ENCODE data around the gene ABCB9.
A peak's percentile ranks its signal among the peaks of the same experiment; 100 is the strongest.
"Not testable (repeated sequence)": the region's sequence is repeated elsewhere in the genome, so short reads cannot be mapped to it uniquely, and the experiment has no call there.

ABCB9 gene

GRCh38 chr12:122929812-122930211 is 36.5 kb downstream of the ABCB9 start:
- Mint-ChIP-seq H3K36me3 (ENCODE audit: low read depth) (no peaks in the 10 kb centered on the region), H3K4me1 (ENCODE audit: low read depth) (peaks cover 7% of the 10 kb centered on the region), H3K9me3 (no peaks in the 10 kb centered on the region), H3K27me3 (ENCODE audit: low read depth) (no peaks in the 10 kb centered on the region), H3K27ac (no peak overlapping the region), H3K4me3 (no peak overlapping the region)

- peaks cover 7% of the 10 kb centered on the region for H3K4me1 Mint-ChIP-seq (ENCODE audit: low read depth)
- H3K27ac Mint-ChIP-seq, result no peak overlapping the region
- H3K4me3 Mint-ChIP-seq, result no peak overlapping the region
- H3K27me3 Mint-ChIP-seq (ENCODE audit: low read depth), result no peaks in the 10 kb centered on the region
- no peaks in the 10 kb centered on the region for H3K36me3 Mint-ChIP-seq (ENCODE audit: low read depth)
- no peaks in the 10 kb centered on the region for H3K9me3 Mint-ChIP-seq
These were observed 37.1 kb downstream of the ABCB9 start for GRCh38 chr12:122929148-122929538.

- Mint-ChIP-seq H3K4me3 (no peak overlapping the region), H3K9me3 (no peaks in the 10 kb centered on the region), H3K27me3 (ENCODE audit: low read depth) (no peaks in the 10 kb centered on the region), H3K27ac (no peak overlapping the region), H3K4me1 (ENCODE audit: low read depth) (peaks cover 7% of the 10 kb centered on the region), H3K36me3 (ENCODE audit: low read depth) (no peaks in the 10 kb centered on the region)
These were observed 37.7 kb downstream of the ABCB9 start for GRCh38 chr12:122928404-122929147.

GRCh38 chr12:122927756-122928403 is 38.4 kb downstream of the ABCB9 start:
- Mint-ChIP-seq H3K4me1 (ENCODE audit: low read depth) (peaks cover 7% of the 10 kb centered on the region), H3K9me3 (no peaks in the 10 kb centered on the region), H3K4me3 (no peak overlapping the region), H3K27ac (no peak overlapping the region), H3K36me3 (ENCODE audit: low read depth) (no peaks in the 10 kb centered on the region), H3K27me3 (ENCODE audit: low read depth) (no peaks in the 10 kb centered on the region)

GRCh38 chr12:122921917-122922316 is 44.3 kb downstream of the ABCB9 start:
- Mint-ChIP-seq H3K27ac (no peak overlapping the region), H3K27me3 (ENCODE audit: low read depth) (peaks cover 6% of the 10 kb centered on the region), H3K4me3 (no peak overlapping the region)

GRCh38 chr12:122920687-122921086 is 45.6 kb downstream of the ABCB9 start:
- Mint-ChIP-seq H3K4me3 (no peak overlapping the region), H3K27ac (no peak overlapping the region), H3K27me3 (ENCODE audit: low read depth) (peaks cover 6% of the 10 kb centered on the region), H3K4me1 (ENCODE audit: low read depth) (peaks cover 7% of the 10 kb centered on the region), H3K36me3 (ENCODE audit: low read depth) (no peaks in the 10 kb centered on the region), H3K9me3 (no peaks in the 10 kb centered on the region)

More at GRCh38 chr12:122921917-122922316, 44.3 kb downstream of the ABCB9 start:
- Mint-ChIP-seq H3K4me1 (ENCODE audit: low read depth) (peaks cover 9% of the 10 kb centered on the region), H3K36me3 (ENCODE audit: low read depth) (no peaks in the 10 kb centered on the region), H3K9me3 (no peaks in the 10 kb centered on the region)

- Mint-ChIP-seq H3K36me3 (ENCODE audit: low read depth) (no peaks in the 10 kb centered on the region), H3K4me3 (no peak overlapping the region), H3K9me3 (no peaks in the 10 kb centered on the region), H3K4me1 (ENCODE audit: low read depth) (peaks cover 7% of the 10 kb centered on the region), H3K27ac (no peak overlapping the region), H3K27me3 (ENCODE audit: low read depth) (peaks cover 8% of the 10 kb centered on the region)
These were observed 47.4 kb downstream of the ABCB9 start for GRCh38 chr12:122918827-122919226.

- Mint-ChIP-seq H3K4me1 (ENCODE audit: low read depth) (peaks cover 7% of the 10 kb centered on the region), H3K36me3 (ENCODE audit: low read depth) (no peaks in the 10 kb centered on the region), H3K27me3 (ENCODE audit: low read depth) (peaks cover 11% of the 10 kb centered on the region), H3K9me3 (no peaks in the 10 kb centered on the region), H3K27ac (no peak overlapping the region), H3K4me3 (no peak overlapping the region)
These were observed 48.6 kb downstream of the ABCB9 start for GRCh38 chr12:122917507-122918121.

GRCh38 chr12:122909442-122910288 is 56.6 kb downstream of the ABCB9 start:
- Mint-ChIP-seq H3K27ac (no peak overlapping the region), H3K27me3 (ENCODE audit: low read depth) (peaks cover 17% of the 10 kb centered on the region), H3K36me3 (ENCODE audit: low read depth) (no peaks in the 10 kb centered on the region), H3K4me3 (no peak overlapping the region), H3K4me1 (ENCODE audit: low read depth) (no peaks in the 10 kb centered on the region), H3K9me3 (no peaks in the 10 kb centered on the region)

- Mint-ChIP-seq H3K4me1 (ENCODE audit: low read depth) (peaks cover under 1% of the 10 kb centered on the region), H3K4me3 (no peak overlapping the region), H3K36me3 (ENCODE audit: low read depth) (no peaks in the 10 kb centered on the region), H3K9me3 (no peaks in the 10 kb centered on the region), H3K27ac (no peak overlapping the region), H3K27me3 (ENCODE audit: low read depth) (peaks cover 18% of the 10 kb centered on the region)
These were observed 57.3 kb downstream of the ABCB9 start for GRCh38 chr12:122908915-122909314.

- H3K27me3 Mint-ChIP-seq (ENCODE audit: low read depth), result peaks cover 25% of the 10 kb centered on the region
- not testable (repeated sequence) for H3K9me3 Mint-ChIP-seq, H3K4me3 Mint-ChIP-seq
These were observed 61.0 kb downstream of the ABCB9 start for GRCh38 chr12:122905258-122905657.

GRCh38 chr12:122903693-122904034 is 62.6 kb downstream of the ABCB9 start:
- Mint-ChIP-seq H3K27ac (no peak overlapping the region), H3K27me3 (ENCODE audit: low read depth) (peaks cover 14% of the 10 kb centered on the region), H3K4me1 (ENCODE audit: low read depth) (peaks cover 39% of the 10 kb centered on the region), H3K36me3 (ENCODE audit: low read depth) (no peaks in the 10 kb centered on the region), H3K9me3 (no peaks in the 10 kb centered on the region), H3K4me3 (no peak overlapping the region)

More at GRCh38 chr12:122905258-122905657, 61.0 kb downstream of the ABCB9 start:
- not testable (repeated sequence) for H3K36me3 Mint-ChIP-seq (ENCODE audit: low read depth); H3K27ac Mint-ChIP-seq
- peaks cover 25% of the 10 kb centered on the region for H3K4me1 Mint-ChIP-seq (ENCODE audit: low read depth)

GRCh38 chr12:122902854-122903692 is 63.2 kb downstream of the ABCB9 start:
- H3K27ac Mint-ChIP-seq, result peak overlapping the region; percentile 13
- peaks cover 45% of the 10 kb centered on the region for H3K4me1 Mint-ChIP-seq (ENCODE audit: low read depth)

GRCh38 chr12:122899887-122900286 is 66.4 kb downstream of the ABCB9 start:
- Mint-ChIP-seq H3K4me1 (ENCODE audit: low read depth) (peaks cover 61% of the 10 kb centered on the region), H3K9me3 (peaks cover 4% of the 10 kb centered on the region), H3K36me3 (ENCODE audit: low read depth) (peaks cover 14% of the 10 kb centered on the region)

More at GRCh38 chr12:122902854-122903692, 63.2 kb downstream of the ABCB9 start:
- Mint-ChIP-seq H3K36me3 (ENCODE audit: low read depth) (peaks cover 2% of the 10 kb centered on the region), H3K27me3 (ENCODE audit: low read depth) (peaks cover 14% of the 10 kb centered on the region), H3K4me3 (no peak overlapping the region), H3K9me3 (no peaks in the 10 kb centered on the region)

More at GRCh38 chr12:122899887-122900286, 66.4 kb downstream of the ABCB9 start:
- H3K27ac Mint-ChIP-seq, result peak overlapping the region; percentile 78
- H3K27me3 Mint-ChIP-seq (ENCODE audit: low read depth), result peaks cover 14% of the 10 kb centered on the region
- H3K4me3 Mint-ChIP-seq, result peak overlapping the region; percentile 34

All from T-helper 1 cell treated with Interleukin-12 subunit alpha and Interleukin-12 subunit beta and Interleukin-4 antibody, amounts not matched to agents 30 μg/mL and 1 μg/mL, for 36 hours (primary cell).